Endothelial cell of umbilical vein (primary cell): ENCODE measurements around the gene ZBTB34.

ENCODE experiments used
- CTCF ChIP-seq, 2 donors: IDR thresholded peaks; 1 replicate in 1 of 2; 2 replicates in 1 of 2; pipeline ENCODE4 v1.5.1; 2011; ENCODE audit warnings: low read length in 2 of 2, mild to moderate bottlenecking in 2 of 2, moderate library complexity in 2 of 2, control low read depth in 1 of 2, inconsistent platforms in 1 of 2, low read depth in 1 of 2; ENCODE audit not compliant: insufficient read depth in 1 of 2; ENCODE audit errors: extremely low read depth in 1 of 2
- EZH2 ChIP-seq: IDR thresholded peaks from 2 replicates; pipeline ENCODE4 v1.6.1; 2012; ENCODE audit warnings: borderline replicate concordance, low read depth, mild to moderate bottlenecking, moderate library complexity, low read length, inconsistent platforms; ENCODE audit not compliant: severe bottlenecking
- GATA2 ChIP-seq: IDR thresholded peaks from 2 replicates; pipeline ENCODE4 v1.7.0; 2011; ENCODE audit warnings: low read depth, mild to moderate bottlenecking, moderate library complexity, mixed read lengths, low read length; ENCODE audit not compliant: insufficient read length, insufficient read depth
- POLR2A ChIP-seq: IDR thresholded peaks from 2 replicates; pipeline ENCODE4 v1.6.1; 2012; ENCODE audit warnings: low read depth, mild to moderate bottlenecking, control low read depth, low read length
- POLR2AphosphoS5 ChIP-seq: IDR thresholded peaks from 2 replicates; pipeline ENCODE4 v1.6.1; 2012; ENCODE audit warnings: low read depth, mild to moderate bottlenecking, control low read depth, low read length, moderate library complexity; ENCODE audit not compliant: insufficient read depth

- TF ChIP-seq POLR2A (no peak), EZH2 (no peak), CTCF (IDR thresholded peaks at IDR 0.05; ENCODE audit: extremely low read depth in 1 of 2, insufficient read depth in 1 of 2, low read depth in 1 of 2, low read length in 2 of 2) (no peak), POLR2AphosphoS5 (no peak), GATA2 (no peak)
Observed at GRCh38 chr9:126916909-126917308, 56.5 kb downstream of the ZBTB34 start.
